ENCODE measurements around the gene HOXB1.

HOXB1 gene

DNA sequence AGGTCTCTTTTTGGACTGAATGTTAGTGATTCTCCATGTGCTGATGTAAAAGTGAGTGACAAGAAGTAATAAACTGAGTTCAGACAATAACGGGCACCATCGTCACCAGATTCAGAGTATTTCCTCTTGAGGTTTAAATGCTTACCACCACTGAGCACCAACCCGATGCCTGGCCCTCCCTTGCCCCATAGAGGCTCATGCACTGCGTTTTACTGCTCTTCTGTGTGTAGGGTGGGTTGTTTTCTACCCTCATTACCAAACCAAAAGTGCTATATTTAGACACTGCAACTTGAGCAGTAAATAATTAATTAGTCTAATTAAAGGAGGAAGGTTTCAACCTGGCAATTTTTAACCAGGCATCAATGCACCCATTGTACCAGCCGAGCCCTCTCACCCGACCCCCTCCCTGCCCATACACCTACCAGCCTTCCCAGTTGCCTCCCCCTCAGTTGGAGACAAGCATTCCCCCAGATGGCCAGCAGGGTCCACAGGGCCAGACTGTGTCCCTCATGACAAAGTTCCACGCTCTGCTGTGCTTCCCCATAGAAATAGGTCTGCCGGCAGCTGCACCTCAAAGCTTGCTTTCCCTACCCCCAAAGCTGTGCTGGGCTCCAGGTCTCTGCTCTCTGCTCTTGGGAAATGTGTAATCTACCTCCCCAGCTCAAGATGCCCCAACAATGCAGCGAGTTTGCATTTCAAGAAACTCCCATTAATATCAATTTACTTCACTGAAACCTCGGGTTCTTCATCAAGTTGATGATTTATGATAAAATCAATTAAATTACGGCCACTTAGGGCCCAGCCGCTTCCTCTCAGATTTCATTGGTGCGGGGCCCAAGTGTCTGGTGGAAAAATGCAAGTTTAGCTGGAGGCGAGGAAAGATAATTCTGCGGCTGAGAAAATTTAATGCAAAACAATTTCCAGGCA is 31.3 kb upstream of the HOXB1 start:
- H3K4me3 ChIP-seq (ENCODE audit: low read depth in 1 of 2, low read length in 1 of 2): no peak overlapping the region
- H3K27me3 ChIP-seq: peaks cover 100% of the 10 kb centered on the region

DNA sequence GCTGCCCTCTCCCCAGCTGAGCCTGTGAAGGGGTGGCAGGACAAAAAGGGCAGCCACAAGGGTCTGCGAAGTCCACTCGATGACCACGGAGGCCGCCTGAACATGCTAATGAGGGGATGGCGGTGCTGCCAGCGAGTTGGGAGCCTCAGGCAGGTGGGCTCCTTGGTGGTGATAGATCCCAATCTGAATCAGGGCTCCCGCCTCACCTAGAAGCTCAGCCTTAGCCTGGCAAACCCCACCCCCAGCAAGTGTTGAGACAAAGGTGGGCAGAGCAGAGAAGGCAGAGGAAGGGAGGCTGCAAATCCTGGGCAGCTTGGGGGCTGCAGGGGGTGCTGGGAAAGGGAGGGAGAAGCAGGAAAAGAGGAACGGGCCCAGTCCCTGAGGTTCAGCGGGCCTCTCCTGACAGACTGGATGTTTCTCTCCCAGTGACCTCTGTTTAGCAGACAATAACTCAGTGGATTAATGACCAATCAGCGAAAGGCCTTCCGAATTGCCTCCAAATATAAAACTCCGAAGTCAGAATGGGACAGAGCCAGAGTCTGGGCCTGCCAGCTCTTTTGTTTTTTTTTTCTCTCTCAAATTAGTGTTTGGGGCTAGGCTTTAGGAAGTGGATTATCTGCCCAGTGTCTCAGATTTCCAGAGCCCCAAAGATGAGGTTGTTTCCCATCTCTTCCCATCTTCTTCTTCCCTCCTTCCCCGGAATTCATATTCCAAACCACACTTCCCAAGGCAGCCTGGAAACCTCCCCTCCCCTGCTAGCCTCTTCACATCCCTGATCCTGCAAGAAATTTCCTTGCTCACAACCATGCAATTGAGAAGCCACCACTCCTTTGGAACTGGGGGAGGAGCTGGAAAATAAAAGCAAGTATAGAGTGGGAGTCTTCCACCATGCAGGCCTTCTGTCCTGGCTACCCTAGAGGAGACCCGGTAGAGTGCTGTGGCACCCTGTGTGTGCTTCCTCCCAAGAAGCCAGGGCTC is 29.3 kb upstream of the HOXB1 start:
- no peaks in the 10 kb centered on the region for H3K9me3 ChIP-seq
- H3K36me3 ChIP-seq: no peaks in the 10 kb centered on the region
- no peak overlapping the region for H3K4me3 ChIP-seq (ENCODE audit: low read depth in 1 of 2, low read length in 1 of 2)
- H3K27ac ChIP-seq: no peak overlapping the region
- no peaks in the 10 kb centered on the region for H3K4me1 ChIP-seq (ENCODE audit: control insufficient read depth in 1 of 2, insufficient read depth in 1 of 2, low read depth in 1 of 2, low read length in 1 of 2)
- H3K27me3 ChIP-seq: peaks cover 100% of the 10 kb centered on the region
- no peak for TF ChIP-seq CTCF (IDR thresholded peaks at IDR 0.05)

More for the DNA sequence above, 31.3 kb upstream of the HOXB1 start:
- Histone ChIP-seq H3K27ac (no peak overlapping the region), H3K9me3 (no peaks in the 10 kb centered on the region), H3K36me3 (no peaks in the 10 kb centered on the region), H3K4me1 (ENCODE audit: control insufficient read depth in 1 of 2, insufficient read depth in 1 of 2, low read depth in 1 of 2, low read length in 1 of 2) (no peaks in the 10 kb centered on the region)
- TF ChIP-seq CTCF (IDR thresholded peaks at IDR 0.05): no peak

GRCh38 chr17:48559122-48559839 is 28.5 kb upstream of the HOXB1 start:
- peaks cover 100% of the 10 kb centered on the region for H3K27me3 ChIP-seq
- no peaks in the 10 kb centered on the region for H3K36me3 ChIP-seq
- H3K27ac ChIP-seq: no peak overlapping the region
- H3K4me1 ChIP-seq (ENCODE audit: control insufficient read depth in 1 of 2, insufficient read depth in 1 of 2, low read depth in 1 of 2, low read length in 1 of 2): no peaks in the 10 kb centered on the region
- no peaks in the 10 kb centered on the region for H3K9me3 ChIP-seq
- H3K4me3 ChIP-seq (ENCODE audit: low read depth in 1 of 2, low read length in 1 of 2): no peak overlapping the region
- no peak for TF ChIP-seq CTCF (IDR thresholded peaks at IDR 0.05)

- H3K27me3 ChIP-seq: peaks cover 100% of the 10 kb centered on the region
- TF ChIP-seq CTCF (IDR thresholded peaks at IDR 0.05): no peak
- H3K4me1 ChIP-seq (ENCODE audit: control insufficient read depth in 1 of 2, insufficient read depth in 1 of 2, low read depth in 1 of 2, low read length in 1 of 2): no peaks in the 10 kb centered on the region
- no peak overlapping the region for H3K27ac ChIP-seq
- no peak overlapping the region for H3K4me3 ChIP-seq (ENCODE audit: low read depth in 1 of 2, low read length in 1 of 2)
- no peaks in the 10 kb centered on the region for H3K36me3 ChIP-seq
- H3K9me3 ChIP-seq: no peaks in the 10 kb centered on the region
Observed at GRCh38 chr17:48558831-48559121, 28.0 kb upstream of the HOXB1 start.

DNA sequence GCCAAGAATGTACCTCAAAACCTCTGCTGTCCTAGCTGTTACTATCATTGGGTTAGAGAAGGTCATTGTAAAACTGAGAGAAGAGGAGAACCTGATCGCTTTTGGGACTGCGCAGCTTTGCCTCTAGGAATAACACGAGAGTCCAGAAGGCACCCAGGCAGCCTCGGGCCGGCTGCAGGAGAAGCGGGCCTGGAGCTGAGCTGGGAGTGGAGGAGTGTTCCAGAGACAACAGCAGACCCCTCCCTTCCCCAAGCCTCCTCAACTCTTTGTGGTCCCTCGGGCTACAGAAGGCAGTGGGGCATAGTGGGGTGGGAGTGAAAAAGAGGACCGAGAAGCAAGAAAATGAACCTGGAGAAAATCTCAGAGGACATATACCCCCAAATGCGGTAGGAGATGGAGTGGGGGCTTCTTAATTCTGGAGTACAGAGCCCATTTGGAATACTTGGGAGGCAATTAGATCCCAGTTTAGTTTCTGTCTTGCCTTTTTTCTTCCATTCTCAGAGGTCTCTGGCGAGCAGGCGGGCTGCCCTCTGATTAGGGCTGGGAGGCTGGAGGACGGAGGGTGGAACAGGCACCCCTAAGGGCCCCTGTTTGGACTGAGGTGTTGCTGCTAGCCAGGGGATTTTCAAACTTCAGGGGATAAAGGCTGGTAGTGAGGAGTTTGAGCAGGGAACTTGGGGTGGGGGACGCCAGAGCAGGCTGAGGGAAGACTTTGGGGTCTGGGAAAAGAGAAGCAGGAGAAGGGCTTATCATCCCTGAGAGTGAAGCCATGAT is 27.4 kb upstream of the HOXB1 start:
- Histone ChIP-seq H3K4me3 (ENCODE audit: low read depth in 1 of 2, low read length in 1 of 2) (no peak overlapping the region), H3K4me1 (ENCODE audit: control insufficient read depth in 1 of 2, insufficient read depth in 1 of 2, low read depth in 1 of 2, low read length in 1 of 2) (no peaks in the 10 kb centered on the region), H3K36me3 (no peaks in the 10 kb centered on the region), H3K27ac (no peak overlapping the region), H3K27me3 (peaks cover 100% of the 10 kb centered on the region), H3K9me3 (no peaks in the 10 kb centered on the region)
- no peak for TF ChIP-seq CTCF (IDR thresholded peaks at IDR 0.05)
